HUES64 (cell line): ENCODE data around the gene OSTC.
"Not testable (repeated sequence)": the region's sequence is repeated elsewhere in the genome, so short reads cannot be mapped to it uniquely, and the experiment has no call there.

Source experiments
- H3K27ac ChIP-seq: 2 replicates; pipeline ENCODE4 v1.7.0; 2013; ENCODE audit warnings: low read depth, low read length, inconsistent platforms
- H3K27me3 ChIP-seq: 2 replicates; pipeline ENCODE4 v1.6.1; 2013; ENCODE audit warnings: mild to moderate bottlenecking, low read length; ENCODE audit not compliant: insufficient read depth
- H3K36me3 ChIP-seq: 2 replicates; pipeline ENCODE4 v1.6.1; 2013; ENCODE audit warnings: mild to moderate bottlenecking, low read length; ENCODE audit not compliant: insufficient read depth
- H3K4me1 ChIP-seq: 2 replicates; pipeline ENCODE4 v1.6.1; 2013; ENCODE audit warnings: mild to moderate bottlenecking, low read length, moderate library complexity; ENCODE audit not compliant: insufficient read depth
- H3K4me3 ChIP-seq: 2 replicates; pipeline ENCODE4 v1.5.1; 2013; ENCODE audit warnings: mild to moderate bottlenecking, low read length, moderate library complexity
- H3K9ac ChIP-seq: 2 replicates; pipeline ENCODE4 v1.6.1; 2013; ENCODE audit warnings: mild to moderate bottlenecking, low read depth, low read length
- H3K9me3 ChIP-seq: 2 replicates; pipeline ENCODE4 v1.6.1; 2013; ENCODE audit warnings: low read depth, low read length; ENCODE audit not compliant: insufficient read depth
- WGBS: fragments of 150-250, 120-280 bp; methylation state at CpG from one replicate; pipeline ENCODE4 v1.1.7; 2013; ENCODE audit warnings: missing lambda C conversion rate; 5-methylcytosine and 5-hydroxymethylcytosine counted together

Gene OSTC

DNA sequence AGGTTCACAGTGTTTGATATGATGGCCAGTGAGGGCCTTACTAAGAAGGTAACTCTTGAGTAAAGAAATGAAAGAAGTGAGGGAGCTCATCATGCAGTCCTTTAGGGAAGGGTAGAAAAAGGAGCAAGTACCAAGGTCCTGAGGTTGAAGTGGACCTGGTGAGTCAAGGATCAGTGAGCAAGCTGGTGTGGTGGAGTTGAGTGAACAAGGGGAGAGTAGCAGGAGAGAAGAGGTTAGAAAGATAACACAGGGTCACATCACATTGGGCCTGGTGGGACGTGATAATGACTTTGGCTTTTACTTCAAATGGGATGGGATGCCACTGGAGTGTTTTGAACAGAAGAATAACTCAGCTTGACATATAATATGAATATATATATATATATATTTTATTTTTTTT lies 44.7 kb downstream of the OSTC start:
- H3K36me3 ChIP-seq: no peaks in the 10 kb centered on the region
- 86% methylated on average over 1 of the region's 1 CpG for WGBS
- H3K9ac ChIP-seq: no peak overlapping the region
- H3K4me1 ChIP-seq: peaks cover 7% of the 10 kb centered on the region; the same call in 1 of the 2 replicates
- no peaks in the 10 kb centered on the region for H3K9me3 ChIP-seq
- H3K4me3 ChIP-seq: no peak overlapping the region
- no peak overlapping the region for H3K27ac ChIP-seq
- H3K27me3 ChIP-seq: no peaks in the 10 kb centered on the region

GRCh38 chr4:108696160-108696559 lies 45.8 kb downstream of the OSTC start:
- Histone ChIP-seq H3K9me3 (no peaks in the 10 kb centered on the region), H3K27ac (no peak overlapping the region), H3K9ac (no peak overlapping the region), H3K4me3 (no peak overlapping the region), H3K4me1 (peaks cover 7% of the 10 kb centered on the region; the same call in 1 of the 2 replicates), H3K27me3 (no peaks in the 10 kb centered on the region), H3K36me3 (no peaks in the 10 kb centered on the region)
- 90% methylated on average over 3 of the region's 3 CpGs for WGBS

DNA sequence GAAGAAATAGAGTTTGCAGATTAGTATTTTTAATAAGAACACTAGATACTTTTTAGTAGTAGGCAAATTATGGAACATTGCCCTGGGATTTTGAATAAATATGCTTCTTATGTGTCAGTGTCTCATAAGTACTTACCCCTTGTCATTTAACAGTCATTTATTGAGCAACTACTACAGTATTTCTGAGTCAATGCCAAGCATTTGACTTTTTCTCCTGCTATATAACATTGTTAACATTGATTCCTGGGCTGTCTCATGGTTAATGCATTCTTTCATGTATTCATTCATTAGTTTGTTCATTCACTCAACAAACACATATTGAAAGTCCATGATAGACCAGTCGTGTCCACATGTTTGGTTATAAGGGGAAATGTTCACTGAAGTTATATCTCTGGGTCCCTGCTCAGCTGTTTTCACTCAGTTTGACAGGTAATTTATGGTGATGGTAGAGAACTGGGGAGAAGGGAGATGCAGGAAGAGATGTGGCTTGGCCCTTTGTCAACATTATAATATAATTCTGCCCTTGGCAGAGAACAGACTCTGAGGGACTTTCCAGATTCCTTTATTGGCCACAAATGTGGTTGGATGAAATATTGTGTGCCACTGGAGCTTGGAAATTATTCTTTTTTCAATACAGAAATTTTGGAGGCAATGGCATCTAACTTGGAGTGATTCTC lies 49.8 kb downstream of the OSTC start:
- Histone ChIP-seq H3K9ac (no peak overlapping the region), H3K36me3 (no peaks in the 10 kb centered on the region), H3K9me3 (no peaks in the 10 kb centered on the region), H3K4me1 (peaks cover 7% of the 10 kb centered on the region; the same call in 1 of the 2 replicates), H3K27ac (no peak overlapping the region), H3K27me3 (no peaks in the 10 kb centered on the region), H3K4me3 (no peak overlapping the region)
- WGBS: 93% methylated on average over 1 of the region's 1 CpG

DNA sequence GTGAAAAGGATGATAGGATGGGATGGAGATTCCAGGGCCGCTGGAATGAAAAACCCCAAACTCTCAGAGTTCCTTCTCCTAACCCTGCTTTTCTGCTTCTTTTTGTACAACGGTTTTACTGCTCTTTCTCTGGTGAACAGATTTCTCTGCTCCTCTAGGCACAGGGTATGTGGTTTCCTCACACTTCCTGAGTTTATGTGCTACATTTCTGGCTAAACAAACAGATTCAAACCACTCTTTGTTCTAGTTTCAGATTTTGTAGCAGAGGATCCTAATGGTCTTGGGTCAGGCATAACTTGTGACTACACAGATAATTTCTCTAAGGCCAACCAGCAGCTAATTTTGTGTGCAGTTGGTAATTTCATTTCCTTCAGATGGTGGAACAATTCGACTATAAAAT lies 52.6 kb downstream of the OSTC start:
- Histone ChIP-seq H3K4me3 (no peak overlapping the region), H3K9ac (no peak overlapping the region), H3K27ac (no peak overlapping the region), H3K27me3 (no peaks in the 10 kb centered on the region), H3K4me1 (no peaks in the 10 kb centered on the region), H3K9me3 (no peaks in the 10 kb centered on the region), H3K36me3 (no peaks in the 10 kb centered on the region)
- 86% methylated on average over 2 of the region's 3 CpGs for WGBS

DNA sequence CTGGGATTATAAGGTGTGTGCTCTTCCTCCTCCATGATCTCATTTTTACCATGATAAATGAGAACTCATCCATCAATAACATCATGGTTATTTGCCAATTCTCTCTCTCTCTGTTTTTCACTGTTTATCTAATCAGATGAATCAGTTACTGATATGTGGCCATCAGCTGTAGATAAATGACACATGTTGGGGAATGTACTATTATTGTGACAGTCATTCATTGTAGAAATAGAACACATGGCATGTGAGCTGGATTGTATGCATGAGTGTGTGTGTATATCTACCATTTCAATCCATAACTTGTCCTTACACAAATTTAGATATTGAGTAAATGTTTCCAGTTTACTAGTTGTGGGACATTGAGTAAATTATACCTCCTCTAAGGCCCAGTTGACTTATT lies 53.0 kb downstream of the OSTC start:
- Histone ChIP-seq H3K4me3 (no peak overlapping the region), H3K27ac (no peak overlapping the region)

GRCh38 chr4:108703966-108704365 lies 53.6 kb downstream of the OSTC start:
- Histone ChIP-seq H3K36me3 (no peaks in the 10 kb centered on the region), H3K9ac (no peak overlapping the region), H3K27me3 (no peaks in the 10 kb centered on the region), H3K4me3 (no peak overlapping the region), H3K9me3 (no peaks in the 10 kb centered on the region), H3K4me1 (no peaks in the 10 kb centered on the region), H3K27ac (no peak overlapping the region)
- WGBS: 88% methylated on average over 2 of the region's 2 CpGs

More for the DNA sequence above, 53.0 kb downstream of the OSTC start:
- Histone ChIP-seq H3K36me3 (no peaks in the 10 kb centered on the region), H3K9ac (no peak overlapping the region), H3K9me3 (no peaks in the 10 kb centered on the region), H3K27me3 (no peaks in the 10 kb centered on the region), H3K4me1 (no peaks in the 10 kb centered on the region)

GRCh38 chr4:108706289-108706688 lies 55.9 kb downstream of the OSTC start:
- no peaks in the 10 kb centered on the region for H3K36me3 ChIP-seq
- 70% methylated on average over 4 of the region's 4 CpGs for WGBS
- H3K27ac ChIP-seq: no peak overlapping the region
- no peaks in the 10 kb centered on the region for H3K4me1 ChIP-seq
- no peak overlapping the region for H3K9ac ChIP-seq
- H3K4me3 ChIP-seq: no peak overlapping the region
- H3K27me3 ChIP-seq: no peaks in the 10 kb centered on the region
- H3K9me3 ChIP-seq: no peaks in the 10 kb centered on the region

- no peaks in the 10 kb centered on the region for H3K9me3 ChIP-seq
- 88% methylated on average over 10 of the region's 10 CpGs for WGBS
- H3K9ac ChIP-seq: no peak overlapping the region
Observed at GRCh38 chr4:108709234-108709633, 58.8 kb downstream of the OSTC start.

GRCh38 chr4:108709722-108710121 lies 59.3 kb downstream of the OSTC start:
- Histone ChIP-seq H3K27ac (no peak overlapping the region), H3K36me3 (no peaks in the 10 kb centered on the region), H3K9ac (no peak overlapping the region), H3K4me1 (peaks cover 2% of the 10 kb centered on the region; the same call in 1 of the 2 replicates), H3K9me3 (no peaks in the 10 kb centered on the region), H3K4me3 (no peak overlapping the region), H3K27me3 (no peaks in the 10 kb centered on the region)
- WGBS: 87% methylated on average over 6 of the region's 7 CpGs

More at GRCh38 chr4:108709234-108709633, 58.8 kb downstream of the OSTC start:
- Histone ChIP-seq H3K4me3 (no peak overlapping the region), H3K36me3 (no peaks in the 10 kb centered on the region), H3K27me3 (no peaks in the 10 kb centered on the region), H3K4me1 (no peaks in the 10 kb centered on the region), H3K27ac (no peak overlapping the region)

GRCh38 chr4:108710578-108710977 lies 60.2 kb downstream of the OSTC start:
- H3K9ac ChIP-seq, H3K9me3 ChIP-seq: not testable (repeated sequence)

DNA sequence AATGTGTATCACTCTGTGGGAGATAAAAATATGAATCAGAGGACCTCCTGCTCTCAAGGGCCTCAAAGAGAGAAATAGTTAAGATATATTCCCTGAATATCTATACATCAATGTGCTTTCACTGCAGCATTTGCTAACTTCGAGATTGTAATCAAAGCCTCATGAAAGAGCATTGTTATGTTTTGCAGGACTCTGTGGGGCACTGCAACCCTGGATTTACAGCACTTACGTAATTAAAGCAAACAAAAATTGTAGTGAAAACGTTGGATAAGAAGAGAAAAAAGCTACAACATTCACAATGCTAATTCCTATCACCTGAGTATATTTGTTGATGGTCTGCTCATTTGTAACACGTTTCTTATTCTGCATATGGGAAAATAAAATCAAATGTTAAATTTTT lies 64.5 kb downstream of the OSTC start:
- Histone ChIP-seq H3K4me1 (peaks cover 10% of the 10 kb centered on the region), H3K36me3 (no peaks in the 10 kb centered on the region), H3K9me3 (no peaks in the 10 kb centered on the region), H3K27me3 (no peaks in the 10 kb centered on the region), H3K27ac (peak overlapping the region; percentile 83), H3K9ac (0 out of 2 replicates have a peak overlapping the region, but pooled peaks have one; percentile 44), H3K4me3 (no peak overlapping the region)
- 18% methylated on average over 1 of the region's 4 CpGs for WGBS

More at GRCh38 chr4:108710578-108710977, 60.2 kb downstream of the OSTC start:
- H3K27ac ChIP-seq, H3K36me3 ChIP-seq, H3K4me3 ChIP-seq, H3K27me3 ChIP-seq, H3K4me1 ChIP-seq: not testable (repeated sequence)
- 67% methylated on average over 7 of the region's 7 CpGs for WGBS

DNA sequence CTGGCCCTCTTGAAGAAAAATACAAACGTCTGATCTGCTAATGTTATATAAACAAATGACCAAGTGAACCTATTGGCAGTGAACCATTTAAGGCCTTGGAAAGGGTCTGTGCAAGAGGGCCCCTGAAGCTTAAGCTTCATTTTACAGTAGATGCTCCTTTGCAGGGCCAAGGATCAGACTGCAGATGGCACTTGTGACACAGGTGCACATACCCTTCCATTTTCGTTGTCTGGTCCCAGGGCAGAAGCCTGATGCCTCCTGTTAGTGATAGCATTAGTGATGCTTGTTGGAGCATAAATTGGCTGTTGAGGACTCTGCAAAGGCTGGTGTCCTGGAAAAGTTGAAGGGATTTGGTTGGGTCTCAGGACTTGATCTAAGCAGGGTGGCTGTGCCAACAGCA lies 65.9 kb downstream of the OSTC start:
- 47% methylated on average over 2 of the region's 2 CpGs for WGBS
- Histone ChIP-seq H3K27me3 (no peaks in the 10 kb centered on the region), H3K27ac (no peak overlapping the region), H3K9me3 (no peaks in the 10 kb centered on the region), H3K4me1 (peaks cover 10% of the 10 kb centered on the region), H3K36me3 (no peaks in the 10 kb centered on the region), H3K9ac (no peak overlapping the region), H3K4me3 (no peak overlapping the region)
